Measurements from ENCODE around the gene PID1.

GRCh38 chr2:229210641-229211040 is 60.4 kb downstream of the PID1 start:
- TF ChIP-seq CTCF (IDR thresholded peaks at IDR 0.05; ENCODE audit: insufficient read depth, low read length): no peak
- no peak for TF ChIP-seq SPI1 (IDR thresholded peaks at IDR 0.05; ENCODE audit: borderline replicate concordance, low read depth)
- no peak for TF ChIP-seq POLR2AphosphoS5 (IDR thresholded peaks at IDR 0.05; ENCODE audit: low read depth)
